GM13976 (cell line): ENCODE measurements around the gene DQX1.

Source experiments
- DNase-seq: peaks from one replicate; pipeline ENCODE4 v3.0.0; 2012; ENCODE audit warnings: low spot score
- CTCF ChIP-seq: IDR thresholded peaks from 2 replicates; pipeline ENCODE4 v1.5.1; 2012; ENCODE audit warnings: borderline replicate concordance, mild to moderate bottlenecking; ENCODE audit not compliant: insufficient read depth; ENCODE audit errors: extremely low read depth, missing control alignments, control extremely low read depth
- in situ Hi-C: fragments of 300-500 bp; cut with MboI; formaldehyde crosslinking; loops from one replicate; pipeline ENCODE4 v1.12.0; 2022; ENCODE audit warnings: low sequenced_read_pairs, mixed read lengths, inconsistent platforms; ENCODE audit not compliant: unreplicated experiment

Gene DQX1

GRCh38 chr2:74501335-74502071 lies 24.5 kb downstream of the DQX1 start:
- no peak for TF ChIP-seq CTCF
- in situ Hi-C loops: no loop called here
- DNase-seq: no peak

- in situ Hi-C loops: no loop called here
- no peak for DNase-seq
Observed at GRCh38 chr2:74500578-74500946, 25.5 kb downstream of the DQX1 start.

GRCh38 chr2:74499940-74500577 lies 26.0 kb downstream of the DQX1 start:
- in situ Hi-C loops: loop anchor here (25.0 kb wide), 1 partner anchor 362 kb away; no protein-coding TSS in a partner anchor
- no peak for DNase-seq
- no peak for TF ChIP-seq CTCF

More at GRCh38 chr2:74500578-74500946, 25.5 kb downstream of the DQX1 start:
- no peak for TF ChIP-seq CTCF

- in situ Hi-C loops: loop anchor here (25.0 kb wide), 1 partner anchor 363 kb away; no protein-coding TSS in a partner anchor
- no peak for DNase-seq
- no peak for TF ChIP-seq CTCF
Observed at GRCh38 chr2:74499267-74499939, 26.6 kb downstream of the DQX1 start, which contains the start of gene LBX2. LBX2 (minus strand) TSS chr2:74499603; CDS start chr2:74499537, 66 bp downstream.

- no peak for TF ChIP-seq CTCF
- in situ Hi-C loops: loop anchor here (25.0 kb wide), 1 partner anchor 364 kb away; no protein-coding TSS in a partner anchor
- DNase-seq: peak; percentile 57
Observed at GRCh38 chr2:74498500-74499266, 27.3 kb downstream of the DQX1 start.
